CD4-positive, alpha-beta memory T cell (primary cell): Measurements from ENCODE around the gene SNAPC2. TPM values are rescaled to one million over a fixed set of nuclear protein-coding genes. Genes with fewer than 3 reads are reported as not detected.

Experiments
- CTCF ChIA-PET: fragments of 350-600 bp; sonication (Branson Sonifier 250); formaldehyde crosslinking; loops from one replicate; lab custom pipeline; 2021; ENCODE audit warnings: inconsistent platforms; ENCODE audit not compliant: partially characterized antibody; lab: Charles Lee
- POLR2A ChIA-PET: fragments of 350-600 bp; sonication (Branson Sonifier 250); formaldehyde crosslinking; loops from one replicate; lab custom pipeline; 2021; ENCODE audit not compliant: partially characterized antibody; lab: Charles Lee
- DNase-seq, 5 donors: peaks; one replicate each; pipeline versions ENCODE4 v3.0.0 to v3.0.0-alpha.2; 2020 to 2022; ENCODE audit warnings: mixed read lengths in 1 of 5
- H3K27ac ChIP-seq: one replicate; pipeline ENCODE4 v1.7.0; 2013; ENCODE audit warnings: low read depth, low read length
- H3K27me3 ChIP-seq: 2 replicates; pipeline ENCODE4 v1.7.0; 2013; ENCODE audit warnings: mild to moderate bottlenecking, low read length, moderate library complexity; ENCODE audit not compliant: insufficient read depth
- H3K36me3 ChIP-seq: 2 replicates; pipeline ENCODE4 v1.7.0; 2013; ENCODE audit warnings: mild to moderate bottlenecking, low read length, moderate library complexity; ENCODE audit not compliant: insufficient read depth
- H3K4me1 ChIP-seq: 2 replicates; pipeline ENCODE4 v1.7.0; 2013; ENCODE audit warnings: mild to moderate bottlenecking, low read length, moderate library complexity; ENCODE audit not compliant: insufficient read depth
- H3K4me3 ChIP-seq, 2 donors: one replicate each; pipeline ENCODE4 v1.7.0; 2013; ENCODE audit warnings: low read length in 2 of 2, mild to moderate bottlenecking in 1 of 2
- H3K9me3 ChIP-seq, 2 donors: one replicate each; pipeline ENCODE4 v1.7.0; 2013; ENCODE audit warnings: low read length in 2 of 2, control low read depth in 1 of 2; ENCODE audit not compliant: control insufficient read depth in 1 of 2
- H3K27ac Mint-ChIP-seq, 7 donors: one replicate each; pipeline ENCODE4 v1.8.0; 2020 to 2021; ENCODE audit warnings: mixed read lengths in 7 of 7, mild to moderate bottlenecking in 6 of 7, inconsistent platforms in 3 of 7, moderate library complexity in 3 of 7
- H3K27me3 Mint-ChIP-seq, 2 donors: one replicate each; pipeline ENCODE4 v1.8.0; 2020 to 2021; ENCODE audit warnings: mixed read lengths in 2 of 2
- H3K36me3 Mint-ChIP-seq, 2 donors: one replicate each; pipeline ENCODE4 v1.8.0; 2020 to 2021; ENCODE audit warnings: mixed read lengths in 2 of 2, inconsistent platforms in 1 of 2, mild to moderate bottlenecking in 1 of 2
- H3K4me1 Mint-ChIP-seq, 4 donors: one replicate each; pipeline ENCODE4 v1.8.0; 2020 to 2021; ENCODE audit warnings: mixed read lengths in 4 of 4, mild to moderate bottlenecking in 1 of 4
- H3K4me3 Mint-ChIP-seq, 8 donors: one replicate each; pipeline ENCODE4 v1.8.0; 2020 to 2021; ENCODE audit warnings: mixed read lengths in 8 of 8, mild to moderate bottlenecking in 7 of 8, moderate library complexity in 6 of 8, inconsistent platforms in 3 of 8
- H3K9me3 Mint-ChIP-seq, 8 donors: one replicate each; pipeline ENCODE4 v1.8.0; 2020 to 2021; ENCODE audit warnings: mixed read lengths in 8 of 8, mild to moderate bottlenecking in 5 of 8, inconsistent platforms in 3 of 8, moderate library complexity in 1 of 8
- intact Hi-C: fragments of 100-400 bp; cut with micrococcal nuclease; formaldehyde crosslinking; loops from one replicate; pipeline ENCODE4 v1.15.1; 2023
- polyA plus RNA-seq, 2 donors: library from polyadenylated mRNA; unstranded; fragments of 300-500 nt; fragmentation: Illumina TruSeq; gene quantifications; one replicate each; pipeline ENCODE4 v1.2.3, GENCODE V29; 2021
- total RNA-seq, 2 experiments: library from RNA; stranded (reverse); gene quantifications; one replicate each; pipeline ENCODE4 v1.2.3, GENCODE V29; 2021

SNAPC2 gene
- total and polyA plus RNA-seq, 4 experiments from 2014 or later = 9.0 to 22.1 (median 17.6) TPM

- ChIA-PET CTCF (interaction anchor here (3.3 kb wide), 1 partner anchor 14 kb away, joined by 19 read pairs; no protein-coding TSS in a partner anchor), POLR2A (no interaction called here)
- Mint-ChIP-seq H3K36me3 (no peaks in the 10 kb centered on the region), H3K4me3 (no peak overlapping the region), H3K27me3 (no peaks in the 10 kb centered on the region), H3K4me1 (no peaks in the 10 kb centered on the region), H3K9me3 (no peaks in the 10 kb centered on the region), H3K27ac (no peak overlapping the region)
- Histone ChIP-seq H3K9me3 (no peaks in the 10 kb centered on the region), H3K4me3 (no peak overlapping the region), H3K36me3 (no peaks in the 10 kb centered on the region), H3K27ac (no peak overlapping the region), H3K4me1 (no peaks in the 10 kb centered on the region), H3K27me3 (no peaks in the 10 kb centered on the region)
- DNase-seq = no peak
- intact Hi-C loops = no loop called here
Observed at GRCh38 chr19:7883105-7883504, 37.0 kb upstream of the SNAPC2 start.

- Mint-ChIP-seq H3K36me3 (no peaks in the 10 kb centered on the region), H3K4me1 (no peaks in the 10 kb centered on the region), H3K9me3 (no peaks in the 10 kb centered on the region), H3K27me3 (peaks cover 0 to 2% of the 10 kb centered on the region in 2 donors), H3K4me3 (no peak overlapping the region), H3K27ac (no peak overlapping the region)
- no peaks in the 10 kb centered on the region for H3K9me3 ChIP-seq
- H3K36me3 ChIP-seq = no peaks in the 10 kb centered on the region
- CTCF ChIA-PET = interaction anchor here (3.3 kb wide), 1 partner anchor 15 kb away, joined by 19 read pairs; no protein-coding TSS in a partner anchor
- no peaks in the 10 kb centered on the region for H3K4me1 ChIP-seq
- no peak overlapping the region for H3K27ac ChIP-seq
- no peak overlapping the region for H3K4me3 ChIP-seq
- intact Hi-C loops = no loop called here
- no peak for DNase-seq
- POLR2A ChIA-PET = no interaction called here
- no peaks in the 10 kb centered on the region for H3K27me3 ChIP-seq
Observed at GRCh38 chr19:7883796-7884570, 36.2 kb upstream of the SNAPC2 start.

- Histone ChIP-seq H3K9me3 (no peaks in the 10 kb centered on the region), H3K4me1 (no peaks in the 10 kb centered on the region), H3K36me3 (no peaks in the 10 kb centered on the region), H3K27me3 (no peaks in the 10 kb centered on the region), H3K27ac (no peak overlapping the region), H3K4me3 (no peak overlapping the region)
- DNase-seq = no peak
- peaks cover 3% of the 10 kb centered on the region in 2 donors for H3K27me3 Mint-ChIP-seq
- H3K9me3 Mint-ChIP-seq = no peaks in the 10 kb centered on the region
- ChIA-PET POLR2A (interaction anchor here (1.0 kb wide), 1 partner anchor 9 kb away, joined by 3 read pairs; no protein-coding TSS in a partner anchor), CTCF (interaction anchor here (1.5 kb wide), 1 partner anchor 16 kb away, joined by 5 read pairs; no protein-coding TSS in a partner anchor)
- no peak overlapping the region for H3K4me3 Mint-ChIP-seq
- no peak overlapping the region for H3K27ac Mint-ChIP-seq
- H3K36me3 Mint-ChIP-seq = no peaks in the 10 kb centered on the region
- intact Hi-C loops = no loop called here
- no peaks in the 10 kb centered on the region for H3K4me1 Mint-ChIP-seq
Observed at GRCh38 chr19:7885818-7886217, 34.3 kb upstream of the SNAPC2 start.

DNA sequence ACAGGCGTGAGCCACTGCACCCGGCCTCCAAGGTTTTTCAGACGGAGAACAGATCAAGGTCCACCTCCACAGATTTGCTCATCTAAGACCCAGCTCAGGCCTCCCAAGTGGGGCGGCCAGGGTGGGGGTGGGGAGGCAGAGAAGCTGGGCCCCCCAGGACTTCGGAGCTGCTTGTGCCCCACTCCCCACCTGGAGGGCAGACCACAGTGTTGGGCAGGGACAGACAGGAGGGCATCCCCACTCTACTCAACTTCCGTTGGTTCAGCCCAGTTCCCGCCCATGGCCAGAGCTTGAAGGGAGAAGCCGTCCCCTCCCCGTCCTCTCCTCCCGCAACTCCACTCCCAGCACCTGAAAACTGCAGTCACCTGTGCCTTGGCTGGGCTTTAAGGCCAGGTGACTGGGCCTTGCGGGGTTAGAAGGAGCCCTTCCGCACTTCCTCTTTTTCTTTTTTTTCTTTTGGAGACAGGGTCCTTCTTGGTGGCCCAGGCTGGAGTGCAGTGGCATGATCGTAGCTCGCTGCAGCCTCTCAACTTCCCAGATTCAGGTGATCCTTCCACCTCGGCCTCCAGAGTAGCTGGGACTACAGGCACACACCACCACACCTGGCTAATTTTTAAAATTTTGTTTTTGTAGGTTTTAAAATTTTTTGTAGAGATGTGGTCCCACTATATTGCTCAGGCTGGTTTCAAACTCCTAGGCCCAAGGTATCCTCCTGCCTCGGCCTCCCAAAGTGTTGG, 32.6 kb upstream of the SNAPC2 start:
- H3K27me3 Mint-ChIP-seq = peaks cover 5 to 6% of the 10 kb centered on the region in 2 donors
- H3K4me3 Mint-ChIP-seq = no peak overlapping the region
- ChIA-PET POLR2A (no interaction called here), CTCF (interaction anchor here (1.5 kb wide), 1 partner anchor 18 kb away, joined by 5 read pairs; no protein-coding TSS in a partner anchor)
- Histone ChIP-seq H3K4me1 (no peaks in the 10 kb centered on the region), H3K27me3 (no peaks in the 10 kb centered on the region), H3K4me3 (no peak overlapping the region), H3K27ac (no peak overlapping the region), H3K36me3 (no peaks in the 10 kb centered on the region), H3K9me3 (no peaks in the 10 kb centered on the region)
- H3K4me1 Mint-ChIP-seq = no peaks in the 10 kb centered on the region
- H3K27ac Mint-ChIP-seq = no peak overlapping the region
- H3K9me3 Mint-ChIP-seq = no peaks in the 10 kb centered on the region
- DNase-seq = no peak
- no peaks in the 10 kb centered on the region for H3K36me3 Mint-ChIP-seq
- intact Hi-C loops = no loop called here

- Histone ChIP-seq H3K4me3 (no peak within 1 kb of the TSS), H3K27ac (no peak within 1 kb of the TSS), H3K36me3 (no peaks in the 10 kb centered on the region), H3K4me1 (no peaks in the 10 kb centered on the region), H3K27me3 (no peaks in the 10 kb centered on the region), H3K9me3 (no peaks in the 10 kb centered on the region)
- CTCF ChIA-PET = no interaction called here
- intact Hi-C loops = no loop called here
- Mint-ChIP-seq H3K36me3 (no peaks in the 10 kb centered on the region), H3K4me1 (no peaks in the 10 kb centered on the region), H3K9me3 (no peaks in the 10 kb centered on the region), H3K27me3 (peaks cover 5 to 6% of the 10 kb centered on the region in 2 donors), H3K27ac (no peak within 1 kb of the TSS), H3K4me3 (no peak within 1 kb of the TSS)
- POLR2A ChIA-PET = interaction anchor here (0.6 kb wide), 1 partner anchor 1603 kb away, joined by 4 read pairs; no protein-coding TSS in a partner anchor
- DNase-seq = no peak
Observed at GRCh38 chr19:7888145-7888825, 31.9 kb upstream of the SNAPC2 start, which contains the start of gene LRRC8E. Gene LRRC8E, plus strand, starts transcription at chr19:7888510. Its CDS starts 7,094 bp downstream, at chr19:7895604.

DNA sequence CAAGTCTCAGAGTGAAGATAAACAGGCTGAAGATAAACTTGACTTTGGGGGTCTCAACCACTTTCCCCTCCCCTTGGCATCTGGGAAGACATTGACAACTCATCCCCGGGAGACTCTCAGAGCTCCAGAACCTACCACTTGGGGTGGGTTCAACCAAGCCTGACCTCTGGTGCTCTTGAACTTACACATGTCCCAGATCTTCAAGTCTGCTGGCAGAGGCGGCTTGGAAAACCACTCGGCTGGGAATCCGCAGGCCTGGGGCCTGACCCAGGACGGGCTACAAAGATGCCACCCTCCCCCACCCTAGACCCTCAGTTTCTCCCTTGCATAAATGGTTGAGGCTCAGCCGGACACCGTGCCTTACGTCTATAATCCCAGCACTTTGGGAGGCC, 31.3 kb upstream of the SNAPC2 start:
- Mint-ChIP-seq H3K36me3 (no peaks in the 10 kb centered on the region), H3K27ac (no peak overlapping the region), H3K4me3 (no peak overlapping the region), H3K4me1 (no peaks in the 10 kb centered on the region), H3K27me3 (peaks cover 5 to 6% of the 10 kb centered on the region in 2 donors), H3K9me3 (no peaks in the 10 kb centered on the region)
- no peaks in the 10 kb centered on the region for H3K36me3 ChIP-seq
- CTCF ChIA-PET = interaction anchor here (0.7 kb wide), 1 partner anchor 579 kb away, joined by 3 read pairs; no protein-coding TSS in a partner anchor
- POLR2A ChIA-PET = interaction anchor here (0.6 kb wide), 1 partner anchor 1603 kb away, joined by 4 read pairs; no protein-coding TSS in a partner anchor
- H3K4me3 ChIP-seq = no peak overlapping the region
- intact Hi-C loops = no loop called here
- no peaks in the 10 kb centered on the region for H3K27me3 ChIP-seq
- H3K27ac ChIP-seq = no peak overlapping the region
- DNase-seq = no peak
- H3K9me3 ChIP-seq = no peaks in the 10 kb centered on the region
- H3K4me1 ChIP-seq = no peaks in the 10 kb centered on the region
